Endodermal cell (in vitro differentiated cells): ENCODE results near the gene SPPL2B. TPM values are rescaled to one million over a fixed set of nuclear protein-coding genes. Genes with fewer than 3 reads are reported as not detected.

Experiments used
- DNase-seq: peaks from one replicate; pipeline ENCODE4 v3.0.0-alpha.2; 2017
- H3K27ac ChIP-seq: 2 replicates; pipeline ENCODE4 v1.5.1; 2013; ENCODE audit warnings: mild to moderate bottlenecking, low read depth, low read length, moderate library complexity
- H3K27me3 ChIP-seq: 2 replicates; pipeline ENCODE4 v1.6.1; 2013; ENCODE audit warnings: mild to moderate bottlenecking, low read length, moderate library complexity; ENCODE audit not compliant: insufficient read depth, control insufficient read depth, poor library complexity, severe bottlenecking
- H3K36me3 ChIP-seq: 2 replicates; pipeline ENCODE4 v1.7.0; 2013; ENCODE audit warnings: mild to moderate bottlenecking, low read length, moderate library complexity; ENCODE audit not compliant: control insufficient read depth, insufficient read depth
- H3K4me1 ChIP-seq: one replicate; pipeline ENCODE4 v1.7.0; 2013; ENCODE audit warnings: low read length; ENCODE audit not compliant: control insufficient read depth, insufficient read depth
- H3K4me3 ChIP-seq: 2 replicates; pipeline ENCODE4 v1.5.1; 2013; ENCODE audit warnings: mild to moderate bottlenecking, low read length, moderate library complexity
- H3K9ac ChIP-seq: 2 replicates; pipeline ENCODE4 v1.6.1; 2013; ENCODE audit warnings: mild to moderate bottlenecking, low read length, moderate library complexity; ENCODE audit not compliant: poor library complexity, severe bottlenecking; ENCODE audit errors: extremely low read depth
- H3K9me3 ChIP-seq: 2 replicates; pipeline ENCODE4 v1.6.1; 2013; ENCODE audit warnings: mild to moderate bottlenecking, low read length, moderate library complexity; ENCODE audit not compliant: control insufficient read depth
- H3K27ac Mint-ChIP-seq: 2 replicates; pipeline ENCODE4 v1.8.0; 2020; ENCODE audit warnings: mixed read lengths
- H3K27me3 Mint-ChIP-seq: 2 replicates; pipeline ENCODE4 v1.8.0; 2021; ENCODE audit warnings: mild to moderate bottlenecking, mixed read lengths; ENCODE audit not compliant: insufficient read depth
- H3K36me3 Mint-ChIP-seq: 2 replicates; pipeline ENCODE4 v1.8.0; 2020; ENCODE audit warnings: low read depth, mixed read lengths
- H3K4me1 Mint-ChIP-seq: 2 replicates; pipeline ENCODE4 v1.8.0; 2020; ENCODE audit warnings: mixed read lengths
- H3K4me3 Mint-ChIP-seq: 2 replicates; pipeline ENCODE4 v1.8.0; 2020; ENCODE audit warnings: mild to moderate bottlenecking, moderate library complexity, mixed read lengths
- H3K9me3 Mint-ChIP-seq: 2 replicates; pipeline ENCODE4 v1.8.0; 2020; ENCODE audit warnings: mild to moderate bottlenecking, mixed read lengths
- WGBS, 2 experiments: methylation state at CpG; one replicate each; pipeline versions ENCODE4 v1.1.5 to v1.1.7; 2013; ENCODE audit warnings: missing lambda C conversion rate in 2 of 2, mixed read lengths in 1 of 2; ENCODE audit not compliant: insufficient coverage in 1 of 2, insufficient read length in 1 of 2; 5-methylcytosine and 5-hydroxymethylcytosine counted together
- total RNA-seq, 2 donors: library from RNA; stranded (reverse); fragmentation: NEBNext Ultra II Directional in 1 of 2; extraction: Animal tissue kit (Norgen Biotek cat#: 25700) in 1 of 2; gene quantifications; 2 replicates in 1 of 2; 3 replicates in 1 of 2; pipeline ENCODE4 v1.2.1, GENCODE V29; 2021
- TF ChIP-seq, protein P1 (sequence below): fragments of 200-600 bp; sonication (generic); conservative IDR thresholded peaks from 2 replicates; pipeline ENCODE4 v1.5.0; 2021; ENCODE audit warnings: antibody characterized with exemption, mild to moderate bottlenecking

The SPPL2B gene
- total RNA-seq, 2 donors from 2014 or later: 115 to 118 TPM

DNA sequence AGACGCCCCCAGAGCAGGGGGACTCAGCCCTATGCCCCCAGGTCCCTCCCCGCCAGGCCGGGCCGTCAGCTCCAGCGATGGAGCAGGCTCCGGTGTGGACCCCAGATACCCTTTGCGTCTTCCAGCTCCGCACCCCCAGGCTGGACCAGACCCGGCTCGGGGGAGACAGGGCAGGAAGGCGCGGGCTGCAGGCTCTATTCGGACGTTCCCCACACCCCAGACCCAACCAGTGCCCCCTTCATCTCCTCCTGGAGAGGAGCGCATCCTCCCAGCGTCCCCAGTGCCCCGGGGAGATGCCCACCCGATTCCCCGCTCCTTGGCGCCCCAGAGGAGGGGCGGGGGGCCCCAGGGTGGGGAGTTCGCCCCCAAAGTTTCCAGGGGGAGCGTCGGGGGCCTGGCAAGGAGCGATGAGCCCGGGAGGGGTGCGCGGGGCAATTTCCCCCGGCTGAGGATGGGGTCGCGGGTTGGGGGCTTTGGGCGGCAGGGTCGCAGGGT is 20.9 kb upstream of the SPPL2B start:
- no peak overlapping the region for H3K4me3 ChIP-seq
- H3K9me3 ChIP-seq: no peaks in the 10 kb centered on the region
- DNase-seq: no peak
- H3K27me3 ChIP-seq: peaks cover 21% of the 10 kb centered on the region
- H3K4me1 Mint-ChIP-seq: peaks cover 2% of the 10 kb centered on the region
- TF ChIP-seq, protein P1, sequence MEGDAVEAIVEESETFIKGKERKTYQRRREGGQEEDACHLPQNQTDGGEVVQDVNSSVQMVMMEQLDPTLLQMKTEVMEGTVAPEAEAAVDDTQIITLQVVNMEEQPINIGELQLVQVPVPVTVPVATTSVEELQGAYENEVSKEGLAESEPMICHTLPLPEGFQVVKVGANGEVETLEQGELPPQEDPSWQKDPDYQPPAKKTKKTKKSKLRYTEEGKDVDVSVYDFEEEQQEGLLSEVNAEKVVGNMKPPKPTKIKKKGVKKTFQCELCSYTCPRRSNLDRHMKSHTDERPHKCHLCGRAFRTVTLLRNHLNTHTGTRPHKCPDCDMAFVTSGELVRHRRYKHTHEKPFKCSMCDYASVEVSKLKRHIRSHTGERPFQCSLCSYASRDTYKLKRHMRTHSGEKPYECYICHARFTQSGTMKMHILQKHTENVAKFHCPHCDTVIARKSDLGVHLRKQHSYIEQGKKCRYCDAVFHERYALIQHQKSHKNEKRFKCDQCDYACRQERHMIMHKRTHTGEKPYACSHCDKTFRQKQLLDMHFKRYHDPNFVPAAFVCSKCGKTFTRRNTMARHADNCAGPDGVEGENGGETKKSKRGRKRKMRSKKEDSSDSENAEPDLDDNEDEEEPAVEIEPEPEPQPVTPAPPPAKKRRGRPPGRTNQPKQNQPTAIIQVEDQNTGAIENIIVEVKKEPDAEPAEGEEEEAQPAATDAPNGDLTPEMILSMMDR: no peak
- H3K9ac ChIP-seq: no peak overlapping the region
- H3K27ac Mint-ChIP-seq: no peak overlapping the region
- 69 to 70% methylated on average over 9 to 33 of the region's 33 CpGs for WGBS, 2 experiments
- no peaks in the 10 kb centered on the region for H3K36me3 ChIP-seq
- H3K4me1 ChIP-seq: no peaks in the 10 kb centered on the region
- peaks cover 1% of the 10 kb centered on the region for H3K36me3 Mint-ChIP-seq
- peaks cover 52% of the 10 kb centered on the region for H3K27me3 Mint-ChIP-seq
- H3K9me3 Mint-ChIP-seq: peaks cover 2% of the 10 kb centered on the region
- H3K27ac ChIP-seq: no peak overlapping the region
- peak overlapping the region; percentile 8 for H3K4me3 Mint-ChIP-seq

DNA sequence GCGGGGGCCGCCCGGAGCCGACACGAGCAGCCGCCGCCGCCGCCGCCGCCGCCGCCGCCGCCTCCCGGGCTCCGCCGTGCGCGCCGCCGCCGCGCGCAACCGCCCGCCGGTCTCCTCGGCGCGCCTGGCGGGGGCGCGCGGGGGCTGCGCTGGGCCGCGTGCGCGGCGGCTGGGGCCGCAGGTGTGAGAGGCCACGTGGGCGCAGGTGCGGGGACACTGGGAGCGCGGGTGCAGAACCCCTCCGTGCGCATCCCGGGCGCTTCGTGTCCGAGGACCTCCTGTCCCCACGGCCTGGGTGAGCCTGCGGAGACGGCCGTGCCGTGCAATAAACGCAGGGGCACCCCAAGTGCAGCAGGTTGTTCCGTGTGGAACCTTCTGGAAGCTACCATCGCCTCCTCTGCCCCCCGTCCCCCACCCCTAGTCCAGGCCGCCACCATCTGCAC is 20.3 kb upstream of the SPPL2B start, which contains the start of gene LINGO3:
Gene LINGO3 (minus strand): TSS at position 41 of the 443 bp plus-strand sequence. CDS start 16,378 bp downstream, outside the sequence.
- H3K36me3 Mint-ChIP-seq: peaks cover 1% of the 10 kb centered on the region
- 13 to 42% methylated on average over 12 to 63 of the region's 63 CpGs for WGBS, 2 experiments
- H3K27me3 ChIP-seq: peaks cover 21% of the 10 kb centered on the region
- H3K27ac ChIP-seq: no peak within 1 kb of the TSS
- no peak within 1 kb of the TSS for H3K27ac Mint-ChIP-seq
- H3K9me3 ChIP-seq: no peaks in the 10 kb centered on the region
- H3K4me1 Mint-ChIP-seq: no peaks in the 10 kb centered on the region
- no peak within 1 kb of the TSS for H3K4me3 ChIP-seq
- TF ChIP-seq, protein P1: no peak
- peak within 1 kb of the TSS; percentile 24 for H3K4me3 Mint-ChIP-seq
- H3K9ac ChIP-seq: no peak within 1 kb of the TSS
- H3K36me3 ChIP-seq: no peaks in the 10 kb centered on the region
- no peaks in the 10 kb centered on the region for H3K4me1 ChIP-seq
- DNase-seq: no peak
- peaks cover 2% of the 10 kb centered on the region for H3K9me3 Mint-ChIP-seq
- H3K27me3 Mint-ChIP-seq: peaks cover 50% of the 10 kb centered on the region

GRCh38 chr19:2309734-2310362 is 18.6 kb upstream of the SPPL2B start:
- Histone ChIP-seq H3K27ac (no peak overlapping the region), H3K4me3 (no peak overlapping the region), H3K9ac (no peak overlapping the region), H3K9me3 (peaks cover 6% of the 10 kb centered on the region), H3K4me1 (no peaks in the 10 kb centered on the region), H3K27me3 (peaks cover 21% of the 10 kb centered on the region), H3K36me3 (no peaks in the 10 kb centered on the region)
- H3K36me3 Mint-ChIP-seq: no peaks in the 10 kb centered on the region
- TF ChIP-seq, protein P1: no peak
- no peak overlapping the region for H3K4me3 Mint-ChIP-seq
- DNase-seq: no peak
- H3K27me3 Mint-ChIP-seq: peaks cover 61% of the 10 kb centered on the region
- WGBS, 2 experiments: 86 to 90% methylated on average over 9 to 17 of the region's 17 CpGs
- peaks cover 4% of the 10 kb centered on the region for H3K9me3 Mint-ChIP-seq
- no peak overlapping the region for H3K27ac Mint-ChIP-seq
- no peaks in the 10 kb centered on the region for H3K4me1 Mint-ChIP-seq
